HEK293 (cell line): ENCODE results near the gene NABP1.

Source experiments
- CTCF ChIA-PET: fragments of 350-600 bp; formaldehyde crosslinking; extraction: SDS; loops from one replicate; lab custom pipeline; 2021; ENCODE audit warnings: antibody characterized with exemption; lab: Yijun Ruan, JAX
- POLR2A ChIA-PET: fragments of 300-600 bp; formaldehyde crosslinking; extraction: SDS; loops from one replicate; lab custom pipeline; 2020; ENCODE audit warnings: antibody characterized with exemption, inconsistent platforms; lab: Yijun Ruan, JAX
- H3K27ac ChIP-seq: fragments of 200-500 bp; sonication (Bioruptor generic); 2 replicates; pipeline ENCODE4 v1.5.1; 2014; ENCODE audit warnings: low read depth, low read length, control low read depth, inconsistent platforms; ENCODE audit errors: extremely low read depth
- H3K36me3 ChIP-seq, 2 experiments: fragments of 200-500 bp in 1 of 2; sonication (Bioruptor generic) in 1 of 2; 1 replicate in 1 of 2; 2 replicates in 1 of 2; pipeline ENCODE4 v1.5.1; 2014 to 2017; ENCODE audit warnings: inconsistent platforms in 2 of 2, low read length in 2 of 2; ENCODE audit not compliant: control insufficient read depth in 2 of 2, insufficient read depth in 1 of 2
- H3K4me1 ChIP-seq: fragments of 200-500 bp; sonication (Bioruptor generic); 2 replicates; pipeline ENCODE4 v1.5.1; 2014; ENCODE audit warnings: mild to moderate bottlenecking, low read length, inconsistent platforms; ENCODE audit not compliant: control insufficient read depth, insufficient read depth
- H3K4me3 ChIP-seq: 2 replicates; pipeline ENCODE4 v1.5.1; 2011; ENCODE audit warnings: low read depth, mild to moderate bottlenecking, control low read depth, low read length, moderate library complexity
- H3K9me3 ChIP-seq: fragments of 200-500 bp; sonication (Bioruptor generic); 2 replicates; pipeline ENCODE4 v1.5.1; 2014; ENCODE audit warnings: low read depth, low read length, inconsistent platforms; ENCODE audit not compliant: control insufficient read depth, insufficient read depth
- KLF16 ChIP-seq: fragments of 450-650 bp; formaldehyde crosslinking; IDR thresholded peaks from 2 replicates; pipeline ENCODE4 v1.5.1; 2017; ENCODE audit warnings: missing biosample characterization, missing genetic modification characterization
- MYNN ChIP-seq: fragments of 450-650 bp; formaldehyde crosslinking; IDR thresholded peaks from 2 replicates; pipeline ENCODE4 v1.5.1; 2016; ENCODE audit warnings: missing biosample characterization, missing genetic modification characterization, borderline replicate concordance
- OVOL3 ChIP-seq: fragments of 450-650 bp; formaldehyde crosslinking; IDR thresholded peaks from 2 replicates; pipeline ENCODE4 v1.5.1; 2016; ENCODE audit warnings: missing biosample characterization, missing genetic modification characterization
- PRDM1 ChIP-seq: fragments of 450-650 bp; formaldehyde crosslinking; IDR thresholded peaks from 2 replicates; pipeline ENCODE4; 2016; ENCODE audit warnings: missing biosample characterization, missing genetic modification characterization
- RBAK ChIP-seq: fragments of 450-650 bp; formaldehyde crosslinking; IDR thresholded peaks from 2 replicates; pipeline ENCODE4 v1.5.1; 2016; ENCODE audit warnings: missing biosample characterization, missing genetic modification characterization
- SALL2 ChIP-seq: fragments of 450-650 bp; formaldehyde crosslinking; IDR thresholded peaks from 2 replicates; pipeline ENCODE4 v1.5.0; 2017; ENCODE audit warnings: missing biosample characterization, mild to moderate bottlenecking, missing genetic modification characterization, borderline replicate concordance
- SCRT1 ChIP-seq: fragments of 450-650 bp; formaldehyde crosslinking; IDR thresholded peaks from 2 replicates; pipeline ENCODE4 v1.5.1; 2016; ENCODE audit warnings: missing biosample characterization, missing genetic modification characterization, borderline replicate concordance
- SCRT2 ChIP-seq: fragments of 450-650 bp; formaldehyde crosslinking; IDR thresholded peaks from 2 replicates; pipeline ENCODE4 v1.5.1; 2016; ENCODE audit warnings: missing biosample characterization, missing genetic modification characterization
- SP2 ChIP-seq: fragments of 450-650 bp; formaldehyde crosslinking; IDR thresholded peaks from 2 replicates; pipeline ENCODE4 v1.5.1; 2016; ENCODE audit warnings: missing biosample characterization, missing genetic modification characterization
- TCF7L2 ChIP-seq: IDR thresholded peaks from 2 replicates; pipeline ENCODE4 v1.6.1; 2011; ENCODE audit warnings: low read depth, mild to moderate bottlenecking, inconsistent platforms, low read length, moderate library complexity, borderline replicate concordance
- TSHZ1 ChIP-seq: fragments of 450-650 bp; formaldehyde crosslinking; IDR thresholded peaks from 2 replicates; pipeline ENCODE4 v1.5.1; 2016; ENCODE audit warnings: missing biosample characterization, missing genetic modification characterization, borderline replicate concordance
- YY1 ChIP-seq: fragments of 450-650 bp; formaldehyde crosslinking; IDR thresholded peaks from 2 replicates; pipeline ENCODE4 v1.5.1; 2018; ENCODE audit warnings: missing biosample characterization, missing genetic modification characterization
- ZBTB1 ChIP-seq: fragments of 450-650 bp; formaldehyde crosslinking; IDR thresholded peaks from 2 replicates; pipeline ENCODE4 v1.5.1; 2016; ENCODE audit warnings: missing biosample characterization, missing genetic modification characterization
- ZBTB7A ChIP-seq: fragments of 450-650 bp; formaldehyde crosslinking; IDR thresholded peaks from 2 replicates; pipeline ENCODE4 v1.5.1; 2016; ENCODE audit warnings: low read depth, missing biosample characterization, missing genetic modification characterization
- ZNF132 ChIP-seq: fragments of 450-650 bp; formaldehyde crosslinking; IDR thresholded peaks from 2 replicates; pipeline ENCODE4 v1.5.1; 2017; ENCODE audit warnings: missing biosample characterization, missing genetic modification characterization, borderline replicate concordance
- ZNF174 ChIP-seq: fragments of 450-650 bp; formaldehyde crosslinking; IDR thresholded peaks from 2 replicates; pipeline ENCODE4 v1.5.0; 2017; ENCODE audit warnings: missing biosample characterization, mild to moderate bottlenecking, missing genetic modification characterization
- ZNF211 ChIP-seq: fragments of 450-650 bp; formaldehyde crosslinking; IDR thresholded peaks from 2 replicates; pipeline ENCODE4 v1.5.1; 2016; ENCODE audit warnings: low read depth, missing biosample characterization, missing genetic modification characterization
- ZNF366 ChIP-seq: fragments of 450-650 bp; formaldehyde crosslinking; conservative IDR thresholded peaks from 2 replicates; pipeline ENCODE4 v1.5.1; 2016; ENCODE audit warnings: missing biosample characterization, missing genetic modification characterization
- ZNF404 ChIP-seq: fragments of 450-650 bp; formaldehyde crosslinking; IDR thresholded peaks from 2 replicates; pipeline ENCODE4 v1.5.1; 2017; ENCODE audit warnings: missing biosample characterization, missing genetic modification characterization
- ZNF423 ChIP-seq: fragments of 450-650 bp; formaldehyde crosslinking; IDR thresholded peaks from 2 replicates; pipeline ENCODE4 v1.5.1; 2016; ENCODE audit warnings: missing biosample characterization, missing genetic modification characterization
- ZNF473 ChIP-seq: fragments of 450-650 bp; formaldehyde crosslinking; IDR thresholded peaks from 2 replicates; pipeline ENCODE4 v1.5.1; 2017; ENCODE audit warnings: missing biosample characterization, missing genetic modification characterization
- ZNF48 ChIP-seq: fragments of 450-650 bp; formaldehyde crosslinking; IDR thresholded peaks from 2 replicates; pipeline ENCODE4 v1.5.1; 2016; ENCODE audit warnings: missing biosample characterization, missing genetic modification characterization
- ZNF548 ChIP-seq: fragments of 450-650 bp; formaldehyde crosslinking; IDR thresholded peaks from 2 replicates; pipeline ENCODE4 v1.5.1; 2016; ENCODE audit warnings: missing biosample characterization, missing genetic modification characterization
- ZNF561 ChIP-seq: fragments of 450-650 bp; IDR thresholded peaks from 2 replicates; pipeline ENCODE4 v1.5.1; 2018; ENCODE audit warnings: missing biosample characterization, missing genetic modification characterization, borderline replicate concordance
- ZNF623 ChIP-seq: fragments of 450-650 bp; formaldehyde crosslinking; IDR thresholded peaks from 2 replicates; pipeline ENCODE4 v1.5.1; 2016; ENCODE audit warnings: missing biosample characterization, missing genetic modification characterization
- ZNF624 ChIP-seq: fragments of 450-650 bp; formaldehyde crosslinking; IDR thresholded peaks from 2 replicates; pipeline ENCODE4 v1.5.1; 2017; ENCODE audit warnings: missing biosample characterization, missing genetic modification characterization
- ZNF626 ChIP-seq: fragments of 450-650 bp; sonication (Bioruptor Pico); formaldehyde crosslinking; IDR thresholded peaks from 2 replicates; pipeline ENCODE4 v1.5.1; 2018; ENCODE audit warnings: missing biosample characterization, missing genetic modification characterization, inconsistent platforms
- ZNF629 ChIP-seq: fragments of 450-650 bp; formaldehyde crosslinking; IDR thresholded peaks from 2 replicates; pipeline ENCODE4 v1.5.1; 2017; ENCODE audit warnings: missing biosample characterization, missing genetic modification characterization
- ZNF645 ChIP-seq: fragments of 450-650 bp; formaldehyde crosslinking; IDR thresholded peaks from 2 replicates; pipeline ENCODE4; 2016; ENCODE audit warnings: missing biosample characterization, missing genetic modification characterization
- ZNF660 ChIP-seq: fragments of 450-650 bp; IDR thresholded peaks from 2 replicates; pipeline ENCODE4 v1.5.1; 2018; ENCODE audit warnings: missing biosample characterization, mild to moderate bottlenecking, missing genetic modification characterization
- ZNF692 ChIP-seq: fragments of 450-650 bp; formaldehyde crosslinking; IDR thresholded peaks from 2 replicates; pipeline ENCODE4 v1.5.1; 2016; ENCODE audit warnings: missing biosample characterization, missing genetic modification characterization
- ZNF768 ChIP-seq: fragments of 450-650 bp; formaldehyde crosslinking; IDR thresholded peaks from 2 replicates; pipeline ENCODE4 v1.5.1; 2018; ENCODE audit warnings: missing biosample characterization, mild to moderate bottlenecking, missing genetic modification characterization
- ZNF792 ChIP-seq: fragments of 450-650 bp; formaldehyde crosslinking; IDR thresholded peaks from 2 replicates; pipeline ENCODE4 v1.5.1; 2016; ENCODE audit warnings: missing biosample characterization, missing genetic modification characterization

Gene NABP1

GRCh38 chr2:191679818-191680600 is 2.1 kb downstream of the NABP1 start:
- POLR2A ChIA-PET = no interaction called here
- H3K4me1 ChIP-seq = peaks cover 6% of the 10 kb centered on the region; the same call in 1 of the 2 replicates
- peaks cover 19 to 31% of the 10 kb centered on the region in 2 experiments for H3K36me3 ChIP-seq
- CTCF ChIA-PET = interaction anchor here (0.9 to 2.0 kb wide), 3 partner anchors 42 to 113 kb away, joined by 3 to 6 read pairs (median 4); no protein-coding TSS in a partner anchor
- H3K9me3 ChIP-seq = no peaks in the 10 kb centered on the region
- no peak for TF ChIP-seq ZNF174 (tag by site-specific recombination)
- no peak for TF ChIP-seq ZNF211 (tag by site-specific recombination)
- TF ChIP-seq ZNF792 = no peak
- 0 out of 2 replicates have a peak, but pooled peaks have one; percentile 52 for TF ChIP-seq ZNF629
- no peak for TF ChIP-seq OVOL3 (tag by site-specific recombination)
- no peak for TF ChIP-seq ZNF692 (tag by site-specific recombination)
- TF ChIP-seq TCF7L2 = no peak
- no peak for TF ChIP-seq SALL2 (tag by site-specific recombination)
- no peak for TF ChIP-seq ZNF404
- TF ChIP-seq RBAK (tag by site-specific recombination) = no peak
- TF ChIP-seq ZNF473 (tag by site-specific recombination) = no peak
- TF ChIP-seq ZNF423 (tag by site-specific recombination) = no peak
- TF ChIP-seq ZNF366 (tag by site-specific recombination) = 0 out of 2 replicates have a peak, but pooled peaks have one; percentile 13
- TF ChIP-seq SCRT2 (tag by site-specific recombination) = no peak
- no peak for TF ChIP-seq ZBTB7A (tag by site-specific recombination)
- peak; percentile 61 for TF ChIP-seq PRDM1
- no peak for TF ChIP-seq ZNF660
- TF ChIP-seq TSHZ1 (tag by site-specific recombination) = no peak
- no peak for TF ChIP-seq ZNF623
- no peak for TF ChIP-seq ZNF645 (tag by site-specific recombination)
- no peak overlapping the region for H3K27ac ChIP-seq
- no peak overlapping the region for H3K4me3 ChIP-seq

- ChIA-PET POLR2A (no interaction called here), CTCF (interaction anchor here (0.9 to 2.2 kb wide), 4 partner anchors 11 to 114 kb away, joined by 3 to 10 read pairs (median 5); no protein-coding TSS in a partner anchor)
- H3K4me1 ChIP-seq = peaks cover 6% of the 10 kb centered on the region; the same call in 1 of the 2 replicates
- peaks cover 25 to 37% of the 10 kb centered on the region in 2 experiments for H3K36me3 ChIP-seq
- no peaks in the 10 kb centered on the region for H3K9me3 ChIP-seq
- TF ChIP-seq ZNF48 (tag by site-specific recombination) (no peak), YY1 (tag by site-specific recombination) (no peak), ZNF548 (tag by site-specific recombination) (no peak), ZNF561 (tag by site-specific recombination) (no peak), ZNF626 (tag by site-specific recombination) (no peak), ZNF624 (tag by site-specific recombination) (no peak), SCRT1 (tag by site-specific recombination) (no peak), ZBTB1 (tag by site-specific recombination) (no peak), SP2 (no peak), ZNF629 (no peak), ZNF132 (no peak), ZNF768 (tag by site-specific recombination) (no peak), MYNN (tag by site-specific recombination) (no peak), KLF16 (tag by site-specific recombination) (no peak)
- no peak overlapping the region for H3K4me3 ChIP-seq
- no peak overlapping the region for H3K27ac ChIP-seq
Measured at GRCh38 chr2:191680639-191681038, 2.7 kb downstream of the NABP1 start.
